ENCODE measurements around the gene COL23A1.

Gene COL23A1

DNA sequence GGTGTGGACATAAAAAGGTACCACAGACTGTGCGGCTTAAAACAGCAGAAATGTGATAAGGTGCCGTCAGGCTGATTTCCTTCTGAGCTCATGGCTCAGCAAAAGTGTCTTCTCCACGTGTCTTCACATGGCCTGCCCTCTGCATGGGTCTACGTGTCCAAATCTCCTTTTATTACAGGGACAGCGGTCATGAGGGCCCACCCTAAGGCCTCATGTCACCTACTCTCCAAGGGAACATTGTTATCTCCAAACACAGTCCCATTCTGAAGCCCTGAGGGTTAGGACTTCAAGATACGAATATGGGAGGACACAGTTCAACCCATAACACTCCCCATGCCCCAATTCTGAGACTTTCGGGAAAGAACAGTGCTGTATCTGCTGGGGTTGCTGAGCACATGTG, 35.2 kb downstream of the COL23A1 start:
- no peak overlapping the region for H3K4me3 ChIP-seq (ENCODE audit: low read depth, low read length)
- no peaks in the 10 kb centered on the region for H3K9me3 ChIP-seq (ENCODE audit: control insufficient read depth, insufficient read depth, low read depth, low read length)
- no peaks in the 10 kb centered on the region for H3K4me1 ChIP-seq (ENCODE audit: control insufficient read depth, insufficient read depth, low read length)
- no peak overlapping the region for H3K27ac ChIP-seq (ENCODE audit: extremely low read depth, low read depth, low read length)
- ChIA-PET CTCF (interaction anchor here (0.8 to 1.4 kb wide), 2 partner anchors 94 to 274 kb away, joined by 4 read pairs; no protein-coding TSS in a partner anchor), POLR2A (no interaction called here)
- H3K36me3 ChIP-seq (ENCODE audit: control insufficient read depth in 2 of 2, insufficient read depth in 1 of 2, low read length in 2 of 2) = no peaks in the 10 kb centered on the region
- TF ChIP-seq, protein P1, sequence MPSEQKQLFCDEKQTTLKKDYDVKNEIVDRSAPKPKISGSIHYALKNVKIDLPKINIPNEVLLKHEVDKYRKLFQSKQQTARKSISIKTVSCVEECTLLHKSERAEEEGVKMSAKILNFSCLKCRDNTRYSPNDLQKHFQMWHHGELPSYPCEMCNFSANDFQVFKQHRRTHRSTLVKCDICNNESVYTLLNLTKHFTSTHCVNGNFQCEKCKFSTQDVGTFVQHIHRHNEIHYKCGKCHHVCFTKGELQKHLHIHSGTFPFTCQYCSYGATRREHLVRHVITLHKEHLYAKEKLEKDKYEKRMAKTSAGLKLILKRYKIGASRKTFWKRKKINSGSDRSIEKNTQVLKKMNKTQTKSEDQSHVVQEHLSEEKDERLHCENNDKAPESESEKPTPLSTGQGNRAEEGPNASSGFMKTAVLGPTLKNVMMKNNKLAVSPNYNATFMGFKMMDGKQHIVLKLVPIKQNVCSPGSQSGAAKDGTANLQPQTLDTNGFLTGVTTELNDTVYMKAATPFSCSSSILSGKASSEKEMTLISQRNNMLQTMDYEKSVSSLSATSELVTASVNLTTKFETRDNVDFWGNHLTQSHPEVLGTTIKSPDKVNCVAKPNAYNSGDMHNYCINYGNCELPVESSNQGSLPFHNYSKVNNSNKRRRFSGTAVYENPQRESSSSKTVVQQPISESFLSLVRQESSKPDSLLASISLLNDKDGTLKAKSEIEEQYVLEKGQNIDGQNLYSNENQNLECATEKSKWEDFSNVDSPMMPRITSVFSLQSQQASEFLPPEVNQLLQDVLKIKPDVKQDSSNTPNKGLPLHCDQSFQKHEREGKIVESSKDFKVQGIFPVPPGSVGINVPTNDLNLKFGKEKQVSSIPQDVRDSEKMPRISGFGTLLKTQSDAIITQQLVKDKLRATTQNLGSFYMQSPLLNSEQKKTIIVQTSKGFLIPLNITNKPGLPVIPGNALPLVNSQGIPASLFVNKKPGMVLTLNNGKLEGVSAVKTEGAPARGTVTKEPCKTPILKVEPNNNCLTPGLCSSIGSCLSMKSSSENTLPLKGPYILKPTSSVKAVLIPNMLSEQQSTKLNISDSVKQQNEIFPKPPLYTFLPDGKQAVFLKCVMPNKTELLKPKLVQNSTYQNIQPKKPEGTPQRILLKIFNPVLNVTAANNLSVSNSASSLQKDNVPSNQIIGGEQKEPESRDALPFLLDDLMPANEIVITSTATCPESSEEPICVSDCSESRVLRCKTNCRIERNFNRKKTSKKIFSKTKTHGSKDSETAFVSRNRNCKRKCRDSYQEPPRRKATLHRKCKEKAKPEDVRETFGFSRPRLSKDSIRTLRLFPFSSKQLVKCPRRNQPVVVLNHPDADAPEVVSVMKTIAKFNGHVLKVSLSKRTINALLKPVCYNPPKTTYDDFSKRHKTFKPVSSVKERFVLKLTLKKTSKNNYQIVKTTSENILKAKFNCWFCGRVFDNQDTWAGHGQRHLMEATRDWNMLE (tag by site-specific recombination; conservative IDR thresholded peaks at IDR 0.05; ENCODE audit: low read depth) = no peak
- TF ChIP-seq, protein P2, sequence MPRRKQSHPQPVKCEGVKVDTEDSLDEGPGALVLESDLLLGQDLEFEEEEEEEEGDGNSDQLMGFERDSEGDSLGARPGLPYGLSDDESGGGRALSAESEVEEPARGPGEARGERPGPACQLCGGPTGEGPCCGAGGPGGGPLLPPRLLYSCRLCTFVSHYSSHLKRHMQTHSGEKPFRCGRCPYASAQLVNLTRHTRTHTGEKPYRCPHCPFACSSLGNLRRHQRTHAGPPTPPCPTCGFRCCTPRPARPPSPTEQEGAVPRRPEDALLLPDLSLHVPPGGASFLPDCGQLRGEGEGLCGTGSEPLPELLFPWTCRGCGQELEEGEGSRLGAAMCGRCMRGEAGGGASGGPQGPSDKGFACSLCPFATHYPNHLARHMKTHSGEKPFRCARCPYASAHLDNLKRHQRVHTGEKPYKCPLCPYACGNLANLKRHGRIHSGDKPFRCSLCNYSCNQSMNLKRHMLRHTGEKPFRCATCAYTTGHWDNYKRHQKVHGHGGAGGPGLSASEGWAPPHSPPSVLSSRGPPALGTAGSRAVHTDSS (tag by site-specific recombination; IDR thresholded peaks at IDR 0.05) = no peak
- no peak for TF ChIP-seq ZNF529 (tag by site-specific recombination; IDR thresholded peaks at IDR 0.05; ENCODE audit: insufficient replicate concordance)
- TF ChIP-seq OSR2 (tag by site-specific recombination; IDR thresholded peaks at IDR 0.05) = no peak
- no peak for TF ChIP-seq ZSCAN23 (tag by site-specific recombination; IDR thresholded peaks at IDR 0.05)
- TF ChIP-seq, protein P3, sequence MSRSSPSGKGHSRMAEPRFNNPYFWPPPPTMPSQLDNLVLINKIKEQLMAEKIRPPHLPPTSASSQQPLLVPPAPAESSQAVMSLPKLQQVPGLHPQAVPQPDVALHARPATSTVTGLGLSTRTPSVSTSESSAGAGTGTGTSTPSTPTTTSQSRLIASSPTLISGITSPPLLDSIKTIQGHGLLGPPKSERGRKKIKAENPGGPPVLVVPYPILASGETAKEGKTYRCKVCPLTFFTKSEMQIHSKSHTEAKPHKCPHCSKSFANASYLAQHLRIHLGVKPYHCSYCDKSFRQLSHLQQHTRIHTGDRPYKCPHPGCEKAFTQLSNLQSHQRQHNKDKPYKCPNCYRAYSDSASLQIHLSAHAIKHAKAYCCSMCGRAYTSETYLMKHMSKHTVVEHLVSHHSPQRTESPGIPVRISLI (tag by site-specific recombination; IDR thresholded peaks at IDR 0.05) = no peak
- TF ChIP-seq SP2 (tag by site-specific recombination; IDR thresholded peaks at IDR 0.05) = no peak
- no peak for TF ChIP-seq ZNF133 (tag by site-specific recombination; IDR thresholded peaks at IDR 0.05)
- TF ChIP-seq ZNF423 (tag by site-specific recombination; IDR thresholded peaks at IDR 0.05) = no peak
- no peak for TF ChIP-seq ZNF707 (tag by site-specific recombination; IDR thresholded peaks at IDR 0.05)
- no peak for TF ChIP-seq ZBTB7A (tag by site-specific recombination; IDR thresholded peaks at IDR 0.05; ENCODE audit: low read depth)
- TF ChIP-seq ZNF350 (tag by site-specific recombination; IDR thresholded peaks at IDR 0.05) = no peak
- TF ChIP-seq ZNF221 (tag by site-specific recombination; IDR thresholded peaks at IDR 0.05; ENCODE audit: borderline replicate concordance) = no peak
- TF ChIP-seq GLIS2 (tag by site-specific recombination; IDR thresholded peaks at IDR 0.05) = no peak

DNA sequence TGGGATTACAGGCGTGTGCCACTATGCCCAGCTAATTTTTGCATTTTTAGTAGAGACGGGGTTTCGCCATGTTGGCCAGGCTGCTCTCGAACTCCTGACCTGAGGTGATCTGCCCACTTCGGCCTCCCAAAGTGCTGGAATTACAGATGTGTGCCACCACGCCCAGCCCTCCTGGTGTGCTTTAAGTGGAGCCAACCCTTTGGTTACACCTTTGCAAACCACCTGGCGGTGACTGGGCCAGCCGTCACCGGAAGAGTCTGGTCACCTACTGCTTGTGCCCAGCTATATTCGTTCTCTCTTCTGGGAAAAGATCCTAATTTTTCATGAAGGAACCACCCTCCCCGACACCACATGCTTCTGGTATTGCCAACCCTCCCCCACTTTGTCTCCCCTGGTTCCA, 35.9 kb downstream of the COL23A1 start:
- ChIA-PET CTCF (interaction anchor here (1.4 kb wide), 1 partner anchor 274 kb away, joined by 4 read pairs; no protein-coding TSS in a partner anchor), POLR2A (no interaction called here)
- Histone ChIP-seq H3K4me1 (ENCODE audit: control insufficient read depth, insufficient read depth, low read length) (no peaks in the 10 kb centered on the region), H3K36me3 (ENCODE audit: control insufficient read depth in 2 of 2, insufficient read depth in 1 of 2, low read length in 2 of 2) (no peaks in the 10 kb centered on the region), H3K27ac (ENCODE audit: extremely low read depth, low read depth, low read length) (no peak overlapping the region), H3K9me3 (ENCODE audit: control insufficient read depth, insufficient read depth, low read depth, low read length) (no peaks in the 10 kb centered on the region), H3K4me3 (ENCODE audit: low read depth, low read length) (no peak overlapping the region)
- TF ChIP-seq, protein P4, sequence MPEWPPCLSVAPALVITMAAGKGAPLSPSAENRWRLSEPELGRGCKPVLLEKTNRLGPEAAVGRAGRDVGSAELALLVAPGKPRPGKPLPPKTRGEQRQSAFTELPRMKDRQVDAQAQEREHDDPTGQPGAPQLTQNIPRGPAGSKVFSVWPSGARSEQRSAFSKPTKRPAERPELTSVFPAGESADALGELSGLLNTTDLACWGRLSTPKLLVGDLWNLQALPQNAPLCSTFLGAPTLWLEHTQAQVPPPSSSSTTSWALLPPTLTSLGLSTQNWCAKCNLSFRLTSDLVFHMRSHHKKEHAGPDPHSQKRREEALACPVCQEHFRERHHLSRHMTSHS (tag by site-specific recombination; IDR thresholded peaks at IDR 0.05) = no peak
- TF ChIP-seq ZNF785 (tag by site-specific recombination; IDR thresholded peaks at IDR 0.05) (no peak), ZEB2 (tag by site-specific recombination; IDR thresholded peaks at IDR 0.05) (no peak), ZNF514 (tag by site-specific recombination; IDR thresholded peaks at IDR 0.05) (no peak), ZNF510 (tag by site-specific recombination; IDR thresholded peaks at IDR 0.05; ENCODE audit: insufficient replicate concordance) (no peak), ZNF341 (tag by site-specific recombination; IDR thresholded peaks at IDR 0.05; ENCODE audit: low read depth) (no peak), ZNF626 (tag by site-specific recombination; IDR thresholded peaks at IDR 0.05) (no peak), ZNF302 (tag by site-specific recombination; IDR thresholded peaks at IDR 0.05; ENCODE audit: low read depth) (no peak)
- TF ChIP-seq, protein P5, sequence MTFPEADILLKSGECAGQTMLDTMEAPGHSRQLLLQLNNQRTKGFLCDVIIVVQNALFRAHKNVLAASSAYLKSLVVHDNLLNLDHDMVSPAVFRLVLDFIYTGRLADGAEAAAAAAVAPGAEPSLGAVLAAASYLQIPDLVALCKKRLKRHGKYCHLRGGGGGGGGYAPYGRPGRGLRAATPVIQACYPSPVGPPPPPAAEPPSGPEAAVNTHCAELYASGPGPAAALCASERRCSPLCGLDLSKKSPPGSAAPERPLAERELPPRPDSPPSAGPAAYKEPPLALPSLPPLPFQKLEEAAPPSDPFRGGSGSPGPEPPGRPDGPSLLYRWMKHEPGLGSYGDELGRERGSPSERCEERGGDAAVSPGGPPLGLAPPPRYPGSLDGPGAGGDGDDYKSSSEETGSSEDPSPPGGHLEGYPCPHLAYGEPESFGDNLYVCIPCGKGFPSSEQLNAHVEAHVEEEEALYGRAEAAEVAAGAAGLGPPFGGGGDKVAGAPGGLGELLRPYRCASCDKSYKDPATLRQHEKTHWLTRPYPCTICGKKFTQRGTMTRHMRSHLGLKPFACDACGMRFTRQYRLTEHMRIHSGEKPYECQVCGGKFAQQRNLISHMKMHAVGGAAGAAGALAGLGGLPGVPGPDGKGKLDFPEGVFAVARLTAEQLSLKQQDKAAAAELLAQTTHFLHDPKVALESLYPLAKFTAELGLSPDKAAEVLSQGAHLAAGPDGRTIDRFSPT (tag by site-specific recombination; IDR thresholded peaks at IDR 0.05) = no peak

Data from HEK293 (cell line).